GM18511 (cell line): ENCODE data around the gene PLPP1.

Source experiments
- ATAC-seq: cut with Tn5 transposase; IDR thresholded peaks from one replicate; pipeline ENCODE4 v1.9.1; 2021; ENCODE audit warnings: mild to moderate bottlenecking, moderate library complexity; ENCODE audit not compliant: unreplicated experiment

The PLPP1 gene

GRCh38 chr5:55413644-55414043 is 121.1 kb downstream of the PLPP1 start:
- ATAC-seq = no peak

- no peak for ATAC-seq
Observed at GRCh38 chr5:55411876-55412275, 122.9 kb downstream of the PLPP1 start.

GRCh38 chr5:55410845-55411244 is 123.9 kb downstream of the PLPP1 start:
- no peak for ATAC-seq

GRCh38 chr5:55409775-55410174 is 125.0 kb downstream of the PLPP1 start:
- ATAC-seq = no peak

GRCh38 chr5:55407984-55408383 is 126.8 kb downstream of the PLPP1 start:
- ATAC-seq = no peak

- ATAC-seq = no peak
Observed at GRCh38 chr5:55407059-55407684, 127.6 kb downstream of the PLPP1 start.

GRCh38 chr5:55406292-55406691 is 128.5 kb downstream of the PLPP1 start:
- ATAC-seq = no peak

- ATAC-seq = no peak
Observed at GRCh38 chr5:55402199-55402598, 132.6 kb downstream of the PLPP1 start.

- no peak for ATAC-seq
Observed at GRCh38 chr5:55393501-55394175, 141.1 kb downstream of the PLPP1 start.

GRCh38 chr5:55392669-55393068 is 142.1 kb downstream of the PLPP1 start:
- no peak for ATAC-seq

- no peak for ATAC-seq
Observed at GRCh38 chr5:55391707-55392106, 143.1 kb downstream of the PLPP1 start.

- no peak for ATAC-seq
Observed at GRCh38 chr5:55387865-55388264, 146.9 kb downstream of the PLPP1 start.

- no peak for ATAC-seq
Observed at GRCh38 chr5:55386356-55386755, 148.4 kb downstream of the PLPP1 start.

GRCh38 chr5:55385846-55386245 is 148.9 kb downstream of the PLPP1 start:
- no peak for ATAC-seq

GRCh38 chr5:55385227-55385626 is 149.5 kb downstream of the PLPP1 start:
- ATAC-seq = no peak

- no peak for ATAC-seq
Observed at GRCh38 chr5:55384072-55384471, 150.7 kb downstream of the PLPP1 start.

- no peak for ATAC-seq
Observed at GRCh38 chr5:55383254-55383653, 151.5 kb downstream of the PLPP1 start.

- ATAC-seq = no peak
Observed at GRCh38 chr5:55377810-55378209, 157.0 kb downstream of the PLPP1 start.
